Keratinocyte (primary cell): ENCODE data around the gene IL4R. TPM values are rescaled to one million over a fixed set of nuclear protein-coding genes. Genes with fewer than 3 reads are reported as not detected.

Experiments
- DNase-seq: peaks from one replicate; pipeline ENCODE4 v3.0.0-alpha.2; 2011; ENCODE audit warnings: low read depth, missing footprints, low spot score
- FAIRE-seq: peaks from 2 replicates; lab custom pipeline; 2011; peaks lifted over from hg19 to GRCh38; lab: Jason Lieb, UNC
- H2AFZ ChIP-seq: 2 replicates; pipeline ENCODE4 v1.6.0; 2012; ENCODE audit warnings: low read length, control low read depth, inconsistent platforms; ENCODE audit not compliant: control insufficient read depth
- H3K27ac ChIP-seq: 2 replicates; pipeline ENCODE4 v1.5.1; 2011; ENCODE audit warnings: low read length; ENCODE audit not compliant: control insufficient read depth, insufficient read depth
- H3K27me3 ChIP-seq: 3 replicates; pipeline ENCODE4 v1.6.0; 2011; ENCODE audit warnings: low read length; ENCODE audit not compliant: control insufficient read depth, insufficient read depth; ENCODE audit errors: extremely low read depth
- H3K36me3 ChIP-seq, 2 experiments: 2 replicates in 1 of 2; 3 replicates in 1 of 2; pipeline ENCODE4 v1.5.1; 2011; ENCODE audit warnings: low read length in 2 of 2, mild to moderate bottlenecking in 1 of 2; ENCODE audit not compliant: control insufficient read depth in 2 of 2, insufficient read depth in 2 of 2; ENCODE audit errors: extremely low read depth in 1 of 2
- H3K4me1 ChIP-seq: 3 replicates; pipeline ENCODE4 v1.5.1; 2011; ENCODE audit warnings: low read length; ENCODE audit not compliant: control insufficient read depth, insufficient read depth; ENCODE audit errors: extremely low read depth
- H3K4me2 ChIP-seq: 3 replicates; pipeline ENCODE4 v1.6.0; 2011; ENCODE audit warnings: low read depth, low read length; ENCODE audit not compliant: control insufficient read depth, insufficient read depth; ENCODE audit errors: extremely low read depth
- H3K4me3 ChIP-seq, 3 experiments: fragments of 200-600 bp in 1 of 3; sonication (generic) in 1 of 3; 2 replicates in 2 of 3; 3 replicates in 1 of 3; pipeline ENCODE4 v1.5.1; 2011 to 2016; ENCODE audit warnings: low read length in 3 of 3, mild to moderate bottlenecking in 3 of 3, control low read depth in 2 of 3, inconsistent platforms in 1 of 3, low read depth in 1 of 3, mixed read lengths in 1 of 3, mixed run types in 1 of 3, moderate library complexity in 1 of 3; ENCODE audit not compliant: control insufficient read depth in 2 of 3, insufficient read depth in 2 of 3; ENCODE audit errors: extremely low read depth in 1 of 3
- H3K79me2 ChIP-seq: 2 replicates; pipeline ENCODE4 v1.6.0; 2012; ENCODE audit warnings: low read length; ENCODE audit not compliant: control insufficient read depth, insufficient read depth
- H3K9ac ChIP-seq: 3 replicates; pipeline ENCODE4 v1.6.0; 2011; ENCODE audit warnings: low read length; ENCODE audit not compliant: control insufficient read depth, insufficient read depth; ENCODE audit errors: extremely low read depth
- H3K9me1 ChIP-seq: 3 replicates; pipeline ENCODE4 v1.6.0; 2011; ENCODE audit warnings: low read length; ENCODE audit not compliant: control insufficient read depth, insufficient read depth; ENCODE audit errors: extremely low read depth
- H3K9me3 ChIP-seq: 2 replicates; pipeline ENCODE4 v1.5.1; 2012; ENCODE audit warnings: low read depth, low read length; ENCODE audit not compliant: control insufficient read depth
- H4K20me1 ChIP-seq: 3 replicates; pipeline ENCODE4 v1.6.0; 2011; ENCODE audit warnings: low read length; ENCODE audit not compliant: control insufficient read depth, insufficient read depth; ENCODE audit errors: extremely low read depth
- EZH2 ChIP-seq: IDR thresholded peaks from one replicate; pipeline ENCODE4 v1.6.1; 2012; ENCODE audit warnings: inconsistent platforms, mild to moderate bottlenecking, low read length, moderate library complexity
- dilution Hi-C: fragments of 300-500 bp; cut with MboI; formaldehyde crosslinking; loops from one replicate; pipeline ENCODE4 v1.7.0; 2020; ENCODE audit warnings: low sequenced_read_pairs; ENCODE audit not compliant: extremely low pct_ligation_motif_present
- polyA plus RNA-seq, 5 experiments: library from polyadenylated mRNA; depleted of rRNA in 3 of 5; stranded (reverse) in 3 of 5; stranded (forward) in 1 of 5; unstranded in 1 of 5; fragments of >200 nt; gene quantifications; 1 replicate in 1 of 5; 2 replicates in 3 of 5; 3 replicates in 1 of 5; pipeline versions ENCODE4 v1.2.1 to v1.2.3, GENCODE V29; 2011 to 2012; ENCODE audit warnings: missing spikeins in 2 of 5, low read depth in 1 of 5, low replicate concordance in 1 of 5
- TF ChIP-seq, protein P1 (sequence below), 3 experiments: IDR thresholded peaks in 1 of 3; conservative IDR thresholded peaks in 1 of 3; optimal IDR thresholded peaks in 1 of 3; 2 replicates in 2 of 3; 3 replicates in 1 of 3; pipeline versions ENCODE3 to v1.5.1; 2011; ENCODE audit warnings: low read length in 3 of 3, mild to moderate bottlenecking in 3 of 3, moderate library complexity in 2 of 3, control low read depth in 1 of 3, inconsistent platforms in 1 of 3; ENCODE audit not compliant: insufficient read depth in 2 of 3; ENCODE audit errors: extremely low read depth in 1 of 3

Gene IL4R
- polyA plus RNA-seq, 1 donor (not counting 4 experiments of a cell fraction or from before 2014, with no cell fraction given) = 60.5 TPM

GRCh38 chr16:27324851-27325301, 11.1 kb downstream of the IL4R start:
- H3K4me1 ChIP-seq = peaks cover 63% of the 10 kb centered on the region
- H3K9me1 ChIP-seq = peaks cover 3% of the 10 kb centered on the region
- no peaks in the 10 kb centered on the region for H3K27me3 ChIP-seq
- H4K20me1 ChIP-seq = no peaks in the 10 kb centered on the region
- peak overlapping the region; percentile 34 for H3K27ac ChIP-seq
- TF ChIP-seq, protein P1, sequence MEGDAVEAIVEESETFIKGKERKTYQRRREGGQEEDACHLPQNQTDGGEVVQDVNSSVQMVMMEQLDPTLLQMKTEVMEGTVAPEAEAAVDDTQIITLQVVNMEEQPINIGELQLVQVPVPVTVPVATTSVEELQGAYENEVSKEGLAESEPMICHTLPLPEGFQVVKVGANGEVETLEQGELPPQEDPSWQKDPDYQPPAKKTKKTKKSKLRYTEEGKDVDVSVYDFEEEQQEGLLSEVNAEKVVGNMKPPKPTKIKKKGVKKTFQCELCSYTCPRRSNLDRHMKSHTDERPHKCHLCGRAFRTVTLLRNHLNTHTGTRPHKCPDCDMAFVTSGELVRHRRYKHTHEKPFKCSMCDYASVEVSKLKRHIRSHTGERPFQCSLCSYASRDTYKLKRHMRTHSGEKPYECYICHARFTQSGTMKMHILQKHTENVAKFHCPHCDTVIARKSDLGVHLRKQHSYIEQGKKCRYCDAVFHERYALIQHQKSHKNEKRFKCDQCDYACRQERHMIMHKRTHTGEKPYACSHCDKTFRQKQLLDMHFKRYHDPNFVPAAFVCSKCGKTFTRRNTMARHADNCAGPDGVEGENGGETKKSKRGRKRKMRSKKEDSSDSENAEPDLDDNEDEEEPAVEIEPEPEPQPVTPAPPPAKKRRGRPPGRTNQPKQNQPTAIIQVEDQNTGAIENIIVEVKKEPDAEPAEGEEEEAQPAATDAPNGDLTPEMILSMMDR (optimal IDR thresholded peaks at IDR 0.05 in 1 of 3, IDR thresholded peaks at IDR 0.05 in 1 of 3, conservative IDR thresholded peaks at IDR 0.05 in 1 of 3; ENCODE audit: extremely low read depth in 1 of 3, insufficient read depth in 2 of 3, low read length in 3 of 3) = no peak
- TF ChIP-seq EZH2 = no peak
- H3K4me2 ChIP-seq = no peak overlapping the region
- H2AFZ ChIP-seq = no peak overlapping the region
- H3K4me3 ChIP-seq = no peak overlapping the region
- no peaks in the 10 kb centered on the region for H3K9me3 ChIP-seq
- DNase-seq (no peak), FAIRE-seq (no peak)
- H3K9ac ChIP-seq = no peak overlapping the region
- H3K36me3 ChIP-seq = peaks cover 0 to 24% of the 10 kb centered on the region in 2 experiments
- H3K79me2 ChIP-seq = peaks cover 91% of the 10 kb centered on the region
- dilution Hi-C loops = no loop called here

DNA sequence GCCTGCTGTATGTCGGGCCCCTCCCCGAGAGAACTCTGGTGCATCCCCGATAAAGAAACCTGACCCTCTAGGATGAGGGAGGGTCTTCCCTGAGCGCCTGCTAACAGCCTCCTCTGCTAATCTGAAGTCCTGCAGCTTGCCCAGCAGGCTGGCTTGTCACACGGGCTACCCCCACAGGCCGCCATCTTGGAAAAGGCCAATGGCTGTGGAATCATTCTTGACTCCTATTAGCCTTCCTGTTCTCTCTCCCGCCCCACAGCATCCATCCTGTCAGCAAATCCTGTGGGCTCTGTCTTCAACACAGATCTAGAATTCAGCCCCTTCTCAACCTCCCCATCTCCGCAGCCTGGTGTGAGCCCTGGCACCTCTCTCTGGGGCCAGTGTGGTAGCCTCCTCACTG, 12.0 kb downstream of the IL4R start:
- Histone ChIP-seq H4K20me1 (no peaks in the 10 kb centered on the region), H3K9me1 (peaks cover 3% of the 10 kb centered on the region), H3K9ac (no peak overlapping the region), H3K27ac (peak overlapping the region; percentile 94), H3K4me1 (peaks cover 56% of the 10 kb centered on the region), H3K4me2 (no peak overlapping the region), H2AFZ (no peak overlapping the region), H3K36me3 (peaks cover 0 to 32% of the 10 kb centered on the region in 2 experiments), H3K79me2 (peaks cover 91% of the 10 kb centered on the region), H3K9me3 (no peaks in the 10 kb centered on the region), H3K27me3 (no peaks in the 10 kb centered on the region), H3K4me3 (no peak overlapping the region)
- TF ChIP-seq EZH2 = no peak
- TF ChIP-seq, protein P1 (optimal IDR thresholded peaks at IDR 0.05 in 1 of 3, IDR thresholded peaks at IDR 0.05 in 1 of 3, conservative IDR thresholded peaks at IDR 0.05 in 1 of 3; ENCODE audit: extremely low read depth in 1 of 3, insufficient read depth in 2 of 3, low read length in 3 of 3) = no peak
- DNase-seq (no peak), FAIRE-seq (no peak)
- dilution Hi-C loops = no loop called here
